Prostate gland (tissue), 2 donors: Measurements from ENCODE around the gene CLIC3. TPM values are rescaled to one million over a fixed set of nuclear protein-coding genes. Genes with fewer than 3 reads are reported as not detected.

ENCODE experiments used
- DNase-seq: peaks from one replicate; pipeline ENCODE4 v3.0.0-alpha.2; 2019; ENCODE audit warnings: low spot score
- H3K27ac ChIP-seq, 2 donors: fragments of 200-600 bp; sonication (generic); 2 replicates each; pipeline ENCODE4 v1.5.1; 2017 to 2019
- H3K27me3 ChIP-seq: fragments of 200-600 bp; sonication (generic); replicated peaks from 2 replicates; pipeline ENCODE4 v1.5.1; 2019; ENCODE audit not compliant: insufficient read depth
- H3K36me3 ChIP-seq, 2 donors: fragments of 200-600 bp; sonication (generic); 1 replicate in 1 of 2; 2 replicates in 1 of 2; pipeline versions ENCODE4 v1.5.1 to v1.8.1; 2017 to 2019
- H3K4me1 ChIP-seq: fragments of 200-600 bp; sonication (generic); replicated peaks from 2 replicates; pipeline ENCODE4 v1.5.1; 2019
- H3K4me3 ChIP-seq, 2 donors: fragments of 200-600 bp; sonication (generic); 2 replicates each; pipeline ENCODE4 v1.5.1; 2017 to 2019
- H3K9me3 ChIP-seq: fragments of 200-600 bp; sonication (generic); 2 replicates; pipeline ENCODE4 v1.5.1; 2017
- POLR2A ChIP-seq: fragments of 450-650 bp; IDR thresholded peaks from one replicate; pipeline ENCODE4 v1.6.1; 2016; ENCODE audit warnings: antibody characterized with exemption, mild to moderate bottlenecking
- POLR2AphosphoS5 ChIP-seq: sonication (generic); formaldehyde crosslinking; IDR thresholded peaks from one replicate; pipeline ENCODE4 v1.6.1; 2017; ENCODE audit warnings: antibody characterized with exemption
- WGBS: methylation state at CpG from one replicate; pipeline ENCODE4 v1.1.5; 2018; 5-methylcytosine and 5-hydroxymethylcytosine counted together
- intact Hi-C: fragments of 100-400 bp; cut with DNase I; formaldehyde crosslinking; loops from one replicate; pipeline ENCODE4 v1.14.2; 2022
- total RNA-seq, 2 donors: library from RNA; depleted of rRNA; stranded (reverse); fragments of >200 nt; gene quantifications; one replicate each; pipeline ENCODE4 v1.1.0, GENCODE V29; 2016
- TF ChIP-seq, protein P1 (sequence below), 4 experiments: fragments of 200-600 bp in 2 of 4; fragments of 450-650 bp in 2 of 4; sonication (generic) in 2 of 4; IDR thresholded peaks; 1 replicate in 3 of 4; 2 replicates in 1 of 4; pipeline ENCODE4 v1.5.1; 2016 to 2019; ENCODE audit warnings: antibody characterized with exemption in 4 of 4, mild to moderate bottlenecking in 2 of 4, moderate library complexity in 2 of 4

The CLIC3 gene
- total RNA-seq, 2 donors from 2014 or later: 4.2 to 6.7 TPM

DNA sequence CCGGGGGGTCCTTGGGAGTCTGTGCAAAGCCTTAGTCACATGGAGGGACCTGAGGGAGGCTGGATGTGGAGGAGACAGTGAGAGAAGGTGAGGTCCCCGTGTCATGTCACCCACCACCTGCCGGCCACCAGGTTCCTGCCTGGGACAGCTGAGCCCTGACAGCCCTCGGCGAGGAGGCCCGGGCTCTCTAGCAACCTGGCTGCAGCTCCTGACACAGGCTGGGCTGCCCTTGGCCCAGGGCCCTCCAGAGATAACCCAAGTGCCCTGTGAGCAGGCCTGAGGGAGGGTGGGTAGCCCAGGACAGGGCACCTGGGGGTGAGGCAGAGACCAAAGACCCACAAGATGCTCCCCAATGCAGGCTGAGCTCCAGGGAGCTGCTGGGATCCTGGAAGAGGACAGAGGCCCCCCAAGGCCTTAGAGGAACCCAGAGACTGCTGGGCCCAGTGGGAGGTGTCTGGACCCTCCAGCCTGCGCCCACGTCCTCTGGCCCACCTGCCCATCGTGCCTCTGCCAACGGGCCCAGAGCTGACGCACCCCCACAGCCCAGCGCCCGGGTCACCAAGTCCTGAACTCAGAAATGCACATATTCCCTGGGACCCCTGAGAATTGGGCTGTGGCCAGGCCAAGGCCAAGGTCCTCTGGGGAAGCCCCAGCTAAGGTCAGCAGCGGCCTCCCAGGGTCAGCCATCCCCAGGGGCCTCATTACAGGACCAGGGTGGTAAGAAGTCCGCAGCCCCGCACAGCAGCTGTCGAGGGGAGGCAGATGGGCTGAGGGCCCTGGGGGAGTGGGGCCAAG is 27.8 kb downstream of the CLIC3 start:
- Histone ChIP-seq H3K4me1 (no peaks in the 10 kb centered on the region), H3K9me3 (no peaks in the 10 kb centered on the region), H3K36me3 (no peaks in the 10 kb centered on the region), H3K27me3 (no peaks in the 10 kb centered on the region), H3K27ac (no peak overlapping the region), H3K4me3 (no peak overlapping the region)
- intact Hi-C loops: no loop called here
- DNase-seq: no peak
- WGBS: 72% methylated on average over 9 of the region's 17 CpGs
- TF ChIP-seq POLR2A: no peak
- TF ChIP-seq, protein P1, sequence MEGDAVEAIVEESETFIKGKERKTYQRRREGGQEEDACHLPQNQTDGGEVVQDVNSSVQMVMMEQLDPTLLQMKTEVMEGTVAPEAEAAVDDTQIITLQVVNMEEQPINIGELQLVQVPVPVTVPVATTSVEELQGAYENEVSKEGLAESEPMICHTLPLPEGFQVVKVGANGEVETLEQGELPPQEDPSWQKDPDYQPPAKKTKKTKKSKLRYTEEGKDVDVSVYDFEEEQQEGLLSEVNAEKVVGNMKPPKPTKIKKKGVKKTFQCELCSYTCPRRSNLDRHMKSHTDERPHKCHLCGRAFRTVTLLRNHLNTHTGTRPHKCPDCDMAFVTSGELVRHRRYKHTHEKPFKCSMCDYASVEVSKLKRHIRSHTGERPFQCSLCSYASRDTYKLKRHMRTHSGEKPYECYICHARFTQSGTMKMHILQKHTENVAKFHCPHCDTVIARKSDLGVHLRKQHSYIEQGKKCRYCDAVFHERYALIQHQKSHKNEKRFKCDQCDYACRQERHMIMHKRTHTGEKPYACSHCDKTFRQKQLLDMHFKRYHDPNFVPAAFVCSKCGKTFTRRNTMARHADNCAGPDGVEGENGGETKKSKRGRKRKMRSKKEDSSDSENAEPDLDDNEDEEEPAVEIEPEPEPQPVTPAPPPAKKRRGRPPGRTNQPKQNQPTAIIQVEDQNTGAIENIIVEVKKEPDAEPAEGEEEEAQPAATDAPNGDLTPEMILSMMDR (IDR thresholded peaks at IDR 0.05): no peak
- TF ChIP-seq POLR2AphosphoS5: no peak

DNA sequence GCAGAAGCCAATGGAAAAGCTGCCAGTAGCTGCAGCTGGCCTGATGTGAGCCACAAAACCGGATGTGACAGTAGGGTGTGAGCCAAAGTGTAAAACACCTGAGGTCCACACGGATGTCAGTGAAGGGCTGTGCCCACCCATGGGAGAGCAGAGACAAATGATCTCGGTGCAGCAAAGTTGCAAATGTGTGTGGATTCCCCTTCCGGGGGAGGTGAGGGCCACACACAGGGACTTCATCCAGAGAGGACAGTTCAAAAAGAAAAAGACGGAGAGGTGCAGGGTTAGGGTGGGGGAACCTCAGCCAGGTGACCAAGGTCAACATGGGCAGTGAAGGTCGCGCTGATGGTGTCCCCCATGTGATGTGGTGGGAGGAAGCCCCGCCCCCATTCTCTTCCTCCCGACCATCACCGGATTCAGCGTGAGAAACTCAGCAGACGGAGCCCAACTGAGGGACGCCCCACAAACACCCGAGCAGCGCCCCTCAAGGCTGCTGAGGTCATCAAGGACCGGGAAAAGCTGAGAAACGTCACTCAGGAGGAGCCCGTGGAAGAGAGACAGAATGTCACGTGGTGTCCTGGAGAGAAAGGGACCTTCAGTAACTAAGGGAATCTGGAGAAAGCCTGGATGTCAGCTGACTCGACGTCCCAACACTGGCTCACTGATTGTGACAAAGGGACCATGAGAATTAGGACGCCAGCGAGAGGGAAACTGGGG is 30.4 kb downstream of the CLIC3 start:
- TF ChIP-seq POLR2A (no peak), POLR2AphosphoS5 (no peak)
- TF ChIP-seq, protein P1 (IDR thresholded peaks at IDR 0.05): no peak
- H3K27ac ChIP-seq: no peak overlapping the region
- intact Hi-C loops: no loop called here
- H3K36me3 ChIP-seq: no peaks in the 10 kb centered on the region
- H3K4me3 ChIP-seq: no peak overlapping the region
- H3K9me3 ChIP-seq: no peaks in the 10 kb centered on the region
- H3K4me1 ChIP-seq: peaks cover 9% of the 10 kb centered on the region
- WGBS: 17% methylated on average over 23 of the region's 23 CpGs
- no peak for DNase-seq
- H3K27me3 ChIP-seq: no peaks in the 10 kb centered on the region

DNA sequence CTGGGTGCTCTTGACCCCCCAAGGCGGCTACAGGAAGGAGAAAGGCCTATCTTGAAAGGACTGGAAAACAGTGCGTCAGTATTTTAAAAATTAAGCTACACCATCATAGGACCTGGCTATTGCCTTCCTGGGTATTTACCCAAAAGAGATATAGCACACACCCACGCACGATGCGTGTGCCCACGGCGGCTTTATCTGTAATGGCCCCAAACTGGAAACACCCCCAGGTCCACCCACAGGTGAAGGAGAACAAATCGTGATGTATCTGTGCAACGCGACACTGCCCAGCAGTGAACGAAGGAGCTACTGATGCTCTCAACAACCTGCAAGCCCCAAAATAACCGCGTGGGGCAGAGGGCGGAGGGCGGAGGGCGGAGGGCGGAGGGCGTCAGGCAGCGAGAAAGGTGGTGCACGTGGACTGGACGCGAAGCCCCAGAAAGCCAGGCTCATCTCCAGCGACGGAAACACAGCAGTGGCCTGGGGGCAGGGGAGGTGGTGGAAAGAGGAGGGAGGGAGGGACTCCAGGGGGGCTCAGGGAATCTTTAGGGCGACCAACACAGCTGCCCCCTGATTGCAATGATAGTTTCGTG is 31.4 kb downstream of the CLIC3 start:
- Histone ChIP-seq H3K27ac (no peak overlapping the region), H3K4me1 (peaks cover 9% of the 10 kb centered on the region), H3K4me3 (no peak overlapping the region), H3K36me3 (no peaks in the 10 kb centered on the region), H3K27me3 (no peaks in the 10 kb centered on the region), H3K9me3 (no peaks in the 10 kb centered on the region)
- DNase-seq: no peak
- intact Hi-C loops: no loop called here
- WGBS: 88% methylated on average over 26 of the region's 26 CpGs
- TF ChIP-seq, protein P1 (IDR thresholded peaks at IDR 0.05): no peak
- TF ChIP-seq POLR2A (no peak), POLR2AphosphoS5 (no peak)

DNA sequence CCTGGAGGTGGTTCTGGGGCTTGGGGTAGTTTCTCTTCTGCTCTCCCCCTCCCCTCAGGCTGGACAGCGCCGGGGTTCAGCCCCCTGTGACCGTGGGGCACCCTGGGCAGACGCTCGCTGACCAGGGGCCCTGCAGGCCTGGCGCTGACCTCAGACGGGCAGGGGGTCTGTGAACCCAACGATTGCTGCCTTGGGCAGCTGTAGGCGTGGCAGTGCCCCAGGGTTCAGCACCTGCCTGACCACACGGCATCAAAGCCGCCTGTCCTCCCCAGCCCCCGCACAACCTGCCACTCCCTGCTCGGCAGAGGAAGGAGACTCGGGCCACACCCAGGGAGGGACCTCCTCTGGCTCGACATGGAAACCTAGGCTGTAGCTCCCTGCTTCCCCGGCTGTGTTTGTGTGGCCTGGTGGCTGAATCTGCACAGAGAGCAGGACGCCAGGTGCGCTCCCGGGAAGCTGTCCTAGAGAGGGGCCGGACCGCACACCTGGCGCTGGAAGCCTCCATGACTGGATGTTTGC is 32.1 kb downstream of the CLIC3 start:
- TF ChIP-seq POLR2A (no peak), POLR2AphosphoS5 (no peak)
- TF ChIP-seq, protein P1 (IDR thresholded peaks at IDR 0.05): no peak
- Histone ChIP-seq H3K4me3 (no peak overlapping the region), H3K4me1 (peaks cover 9% of the 10 kb centered on the region), H3K27ac (no peak overlapping the region), H3K36me3 (no peaks in the 10 kb centered on the region), H3K27me3 (no peaks in the 10 kb centered on the region), H3K9me3 (no peaks in the 10 kb centered on the region)
- WGBS: 62% methylated on average over 22 of the region's 22 CpGs
- intact Hi-C loops: no loop called here
- no peak for DNase-seq
